Measurements from ENCODE around the gene NIM1K.
"Not testable (repeated sequence)": the region's sequence is repeated elsewhere in the genome, so short reads cannot be mapped to it uniquely, and the experiment has no call there.

The NIM1K gene

DNA sequence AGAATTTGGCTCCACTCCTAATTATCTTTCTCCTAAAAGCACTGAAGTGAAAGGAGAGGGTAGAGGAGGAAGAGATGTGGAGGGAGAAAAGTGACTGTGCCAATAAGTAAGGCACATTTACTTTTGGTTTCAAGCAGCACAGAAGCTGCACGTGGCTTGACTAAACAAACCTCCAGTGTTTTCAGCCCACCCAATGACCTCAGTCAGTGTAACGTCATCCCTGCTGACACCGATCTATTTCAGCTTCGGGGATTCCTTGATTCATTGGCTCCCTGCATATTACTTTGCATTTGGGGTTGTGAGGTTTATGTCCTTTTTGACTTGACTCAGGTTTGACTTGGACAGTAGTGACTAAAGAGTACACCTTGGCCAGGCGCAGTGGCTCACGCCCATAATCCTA is 35.6 kb upstream of the NIM1K start:
- DNase-seq, result no peak
- Histone ChIP-seq H3K27me3 (replicated peaks; ENCODE audit: control insufficient read depth, insufficient read depth, low read length, poor library complexity, severe bottlenecking) (no peaks in the 10 kb centered on the region), H3K4me1 (ENCODE audit: control insufficient read depth, insufficient read depth, low read length, poor library complexity, severe bottlenecking) (peaks cover 3% of the 10 kb centered on the region), H3K9me3 (ENCODE audit: control insufficient read depth, low read length) (no peaks in the 10 kb centered on the region), H3K4me3 (ENCODE audit: insufficient read depth, low read depth, low read length, poor library complexity, severe bottlenecking) (no peak overlapping the region), H3K27ac (ENCODE audit: insufficient read depth, low read length, poor library complexity, severe bottlenecking) (no peak overlapping the region), H3K36me3 (ENCODE audit: control insufficient read depth, insufficient read depth, low read length) (peaks cover 9% of the 10 kb centered on the region)

DNA sequence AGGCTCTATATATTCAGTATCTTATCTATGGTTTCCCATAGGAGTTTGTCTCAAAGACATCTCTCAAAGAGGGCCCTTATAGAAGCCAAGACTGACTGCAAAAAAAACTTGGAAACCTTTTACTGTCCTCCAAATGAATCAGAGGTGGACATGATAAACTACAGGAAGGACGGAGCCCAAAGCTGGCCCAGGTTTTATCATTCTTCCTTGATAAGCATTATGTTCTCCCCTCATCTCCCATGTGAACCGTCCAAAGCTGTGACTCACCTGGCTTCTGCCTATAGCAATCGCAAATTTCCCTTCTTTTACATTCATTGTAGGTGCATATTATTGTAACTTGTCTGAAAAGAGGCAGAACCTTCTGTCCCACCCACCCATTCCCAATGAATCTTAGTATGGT is 35.0 kb upstream of the NIM1K start:
- no peak overlapping the region for H3K4me3 ChIP-seq (ENCODE audit: insufficient read depth, low read depth, low read length, poor library complexity, severe bottlenecking)
- peaks cover 15% of the 10 kb centered on the region for H3K36me3 ChIP-seq (ENCODE audit: control insufficient read depth, insufficient read depth, low read length)
- H3K9me3 ChIP-seq (ENCODE audit: control insufficient read depth, low read length), result no peaks in the 10 kb centered on the region
- peaks cover 3% of the 10 kb centered on the region for H3K4me1 ChIP-seq (ENCODE audit: control insufficient read depth, insufficient read depth, low read length, poor library complexity, severe bottlenecking)
- no peak overlapping the region for H3K27ac ChIP-seq (ENCODE audit: insufficient read depth, low read length, poor library complexity, severe bottlenecking)
- no peaks in the 10 kb centered on the region for H3K27me3 ChIP-seq (replicated peaks; ENCODE audit: control insufficient read depth, insufficient read depth, low read length, poor library complexity, severe bottlenecking)
- no peak for DNase-seq

DNA sequence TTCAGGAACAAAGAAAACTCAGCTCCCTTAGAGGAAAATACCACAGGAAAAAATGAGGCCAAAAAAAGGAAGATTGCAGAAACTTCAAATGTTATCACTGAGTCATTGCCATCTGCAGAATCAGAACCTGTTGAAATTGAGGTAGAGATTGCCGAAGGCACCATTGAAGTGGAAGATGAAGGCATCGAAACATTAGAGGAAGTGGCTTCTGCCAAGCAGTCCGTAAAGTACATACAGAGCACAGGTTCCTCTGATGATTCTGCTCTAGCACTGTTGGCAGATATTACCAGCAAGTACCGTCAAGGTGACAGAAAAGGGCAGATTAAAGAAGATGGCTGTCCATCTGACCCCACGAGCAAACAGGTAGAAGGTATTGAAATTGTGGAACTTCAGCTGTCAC is 30.8 kb upstream of the NIM1K start:
- no peak for DNase-seq
- H3K27me3 ChIP-seq (replicated peaks; ENCODE audit: control insufficient read depth, insufficient read depth, low read length, poor library complexity, severe bottlenecking), result no peaks in the 10 kb centered on the region
- H3K9me3 ChIP-seq (ENCODE audit: control insufficient read depth, low read length), result no peaks in the 10 kb centered on the region
- H3K27ac ChIP-seq (ENCODE audit: insufficient read depth, low read length, poor library complexity, severe bottlenecking), result no peak overlapping the region
- no peak overlapping the region for H3K4me3 ChIP-seq (ENCODE audit: insufficient read depth, low read depth, low read length, poor library complexity, severe bottlenecking)
- H3K4me1 ChIP-seq (ENCODE audit: control insufficient read depth, insufficient read depth, low read length, poor library complexity, severe bottlenecking), result peaks cover 3% of the 10 kb centered on the region
- H3K36me3 ChIP-seq (ENCODE audit: control insufficient read depth, insufficient read depth, low read length), result peaks cover 14% of the 10 kb centered on the region

DNA sequence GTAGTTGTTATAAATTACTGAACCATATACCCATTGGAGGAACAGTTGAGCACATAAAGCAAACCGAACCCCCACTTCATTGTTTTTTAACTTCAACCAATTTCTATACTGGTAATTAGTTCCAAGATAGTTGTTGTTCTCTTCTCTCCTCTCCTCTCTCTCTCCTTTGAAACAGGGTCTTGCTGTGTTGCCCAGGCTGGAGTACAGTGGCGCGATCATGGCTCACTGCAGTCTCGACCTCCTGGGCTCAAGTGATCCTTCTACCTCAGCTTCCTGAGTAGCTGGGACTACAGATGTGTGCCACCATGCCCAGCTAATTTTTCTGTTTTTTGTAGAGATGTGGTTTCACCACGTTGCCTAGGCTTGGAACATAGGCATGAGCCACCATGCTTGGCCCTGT is 27.2 kb upstream of the NIM1K start:
- H3K4me1 ChIP-seq (ENCODE audit: control insufficient read depth, insufficient read depth, low read length, poor library complexity, severe bottlenecking); H3K27ac ChIP-seq (ENCODE audit: insufficient read depth, low read length, poor library complexity, severe bottlenecking); H3K27me3 ChIP-seq (replicated peaks; ENCODE audit: control insufficient read depth, insufficient read depth, low read length, poor library complexity, severe bottlenecking); H3K4me3 ChIP-seq (ENCODE audit: insufficient read depth, low read depth, low read length, poor library complexity, severe bottlenecking); DNase-seq; H3K9me3 ChIP-seq (ENCODE audit: control insufficient read depth, low read length): not testable (repeated sequence)
- H3K36me3 ChIP-seq (ENCODE audit: control insufficient read depth, insufficient read depth, low read length), result peaks cover 14% of the 10 kb centered on the region

DNA sequence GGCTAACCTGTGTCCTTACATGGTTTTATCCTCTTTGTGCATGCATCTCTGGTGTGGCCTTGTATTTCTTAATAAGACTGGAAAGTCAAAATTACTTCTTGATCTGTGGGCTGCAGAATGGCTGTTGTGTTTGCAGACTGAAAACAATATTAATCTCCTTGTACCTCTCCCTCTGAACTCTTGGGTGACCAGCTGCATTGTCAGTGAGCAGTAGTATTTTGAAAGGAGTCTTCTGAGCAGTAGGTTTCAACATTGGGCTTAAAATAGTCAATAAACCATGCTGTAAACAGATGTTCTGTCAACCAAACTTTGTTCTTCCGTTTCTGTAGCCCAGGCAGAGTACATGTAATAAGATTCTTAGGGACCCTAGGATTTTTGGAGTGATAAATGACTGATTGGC is 26.7 kb upstream of the NIM1K start:
- Histone ChIP-seq H3K4me3 (ENCODE audit: insufficient read depth, low read depth, low read length, poor library complexity, severe bottlenecking) (no peak overlapping the region), H3K9me3 (ENCODE audit: control insufficient read depth, low read length) (no peaks in the 10 kb centered on the region), H3K4me1 (ENCODE audit: control insufficient read depth, insufficient read depth, low read length, poor library complexity, severe bottlenecking) (peaks cover 3% of the 10 kb centered on the region), H3K36me3 (ENCODE audit: control insufficient read depth, insufficient read depth, low read length) (peaks cover 14% of the 10 kb centered on the region), H3K27ac (ENCODE audit: insufficient read depth, low read length, poor library complexity, severe bottlenecking) (no peak overlapping the region), H3K27me3 (replicated peaks; ENCODE audit: control insufficient read depth, insufficient read depth, low read length, poor library complexity, severe bottlenecking) (no peaks in the 10 kb centered on the region)
- no peak for DNase-seq

DNA sequence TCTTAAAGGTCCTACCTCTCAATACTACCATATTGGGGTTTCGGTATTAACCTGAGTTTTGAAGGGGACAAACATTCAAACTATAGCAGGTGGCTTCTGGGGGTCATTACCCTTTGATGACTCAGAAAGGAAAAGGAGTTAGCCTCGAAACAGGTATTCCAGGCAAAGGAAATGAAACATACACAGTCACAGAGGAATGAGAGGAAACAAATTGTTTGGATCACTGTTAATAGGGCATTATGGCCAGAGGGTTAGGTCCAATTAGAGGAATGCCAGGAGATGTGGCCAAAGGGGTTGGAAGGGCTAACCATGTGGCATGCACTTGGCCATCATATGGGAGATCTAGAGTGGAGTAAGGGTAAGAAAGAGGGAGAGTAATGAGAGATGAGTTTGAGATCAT is 23.9 kb upstream of the NIM1K start:
- H3K4me1 ChIP-seq (ENCODE audit: control insufficient read depth, insufficient read depth, low read length, poor library complexity, severe bottlenecking), result no peaks in the 10 kb centered on the region

DNA sequence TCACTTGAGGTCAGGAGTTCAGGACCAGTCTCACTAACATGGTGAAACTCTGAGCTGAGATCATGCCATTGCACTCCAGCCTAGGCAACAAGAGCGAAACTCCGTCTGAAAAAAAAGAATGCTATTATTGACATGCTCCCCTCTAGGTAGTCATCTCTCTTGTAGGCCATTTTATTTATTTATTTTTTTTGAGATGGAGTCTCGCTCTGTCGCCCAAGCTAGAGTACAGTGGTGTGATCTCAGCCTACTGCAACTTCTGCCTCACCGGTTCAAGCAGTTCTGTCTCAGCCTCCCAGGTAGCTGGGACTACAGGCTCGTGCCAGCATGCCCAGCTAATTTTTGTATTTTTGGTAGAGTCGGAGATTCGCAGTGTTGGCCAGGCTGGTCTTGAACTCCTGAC is 20.6 kb upstream of the NIM1K start:
- no peaks in the 10 kb centered on the region for H3K9me3 ChIP-seq (ENCODE audit: control insufficient read depth, low read length)
- no peaks in the 10 kb centered on the region for H3K4me1 ChIP-seq (ENCODE audit: control insufficient read depth, insufficient read depth, low read length, poor library complexity, severe bottlenecking)
- no peak overlapping the region for H3K4me3 ChIP-seq (ENCODE audit: insufficient read depth, low read depth, low read length, poor library complexity, severe bottlenecking)
- no peaks in the 10 kb centered on the region for H3K27me3 ChIP-seq (replicated peaks; ENCODE audit: control insufficient read depth, insufficient read depth, low read length, poor library complexity, severe bottlenecking)
- H3K27ac ChIP-seq (ENCODE audit: insufficient read depth, low read length, poor library complexity, severe bottlenecking), result no peak overlapping the region
- peaks cover 23% of the 10 kb centered on the region for H3K36me3 ChIP-seq (ENCODE audit: control insufficient read depth, insufficient read depth, low read length)
- DNase-seq, result no peak

More for the DNA sequence above, 23.9 kb upstream of the NIM1K start:
- H3K27ac ChIP-seq (ENCODE audit: insufficient read depth, low read length, poor library complexity, severe bottlenecking), result no peak overlapping the region
- no peaks in the 10 kb centered on the region for H3K27me3 ChIP-seq (replicated peaks; ENCODE audit: control insufficient read depth, insufficient read depth, low read length, poor library complexity, severe bottlenecking)
- H3K9me3 ChIP-seq (ENCODE audit: control insufficient read depth, low read length), result no peaks in the 10 kb centered on the region
- DNase-seq, result no peak
- H3K36me3 ChIP-seq (ENCODE audit: control insufficient read depth, insufficient read depth, low read length), result peaks cover 4% of the 10 kb centered on the region
- H3K4me3 ChIP-seq (ENCODE audit: insufficient read depth, low read depth, low read length, poor library complexity, severe bottlenecking), result no peak overlapping the region

DNA sequence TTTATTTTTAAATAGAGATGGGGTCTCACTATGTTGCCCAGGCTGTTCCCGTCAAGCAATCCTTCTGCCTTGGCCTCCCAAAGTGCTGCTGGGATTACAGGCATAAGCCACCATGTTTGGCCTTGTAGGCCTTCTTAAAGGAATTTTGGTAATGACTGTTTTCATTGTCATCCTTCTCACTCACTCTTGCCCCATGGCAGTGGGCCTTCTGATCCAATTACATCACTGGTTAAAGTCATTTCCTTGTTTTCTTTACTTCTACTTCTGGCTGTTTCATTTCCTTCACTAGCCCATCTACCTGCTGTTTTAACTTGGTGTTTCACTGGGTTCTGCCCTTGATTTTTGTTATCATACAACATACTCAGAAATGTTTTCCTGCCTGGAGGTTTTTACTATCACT is 20.1 kb upstream of the NIM1K start:
- H3K27ac ChIP-seq (ENCODE audit: insufficient read depth, low read length, poor library complexity, severe bottlenecking), result no peak overlapping the region
- H3K4me1 ChIP-seq (ENCODE audit: control insufficient read depth, insufficient read depth, low read length, poor library complexity, severe bottlenecking), result no peaks in the 10 kb centered on the region
- no peak for DNase-seq
- H3K9me3 ChIP-seq (ENCODE audit: control insufficient read depth, low read length), result no peaks in the 10 kb centered on the region
- no peaks in the 10 kb centered on the region for H3K27me3 ChIP-seq (replicated peaks; ENCODE audit: control insufficient read depth, insufficient read depth, low read length, poor library complexity, severe bottlenecking)
- peaks cover 23% of the 10 kb centered on the region for H3K36me3 ChIP-seq (ENCODE audit: control insufficient read depth, insufficient read depth, low read length)
- no peak overlapping the region for H3K4me3 ChIP-seq (ENCODE audit: insufficient read depth, low read depth, low read length, poor library complexity, severe bottlenecking)

DNA sequence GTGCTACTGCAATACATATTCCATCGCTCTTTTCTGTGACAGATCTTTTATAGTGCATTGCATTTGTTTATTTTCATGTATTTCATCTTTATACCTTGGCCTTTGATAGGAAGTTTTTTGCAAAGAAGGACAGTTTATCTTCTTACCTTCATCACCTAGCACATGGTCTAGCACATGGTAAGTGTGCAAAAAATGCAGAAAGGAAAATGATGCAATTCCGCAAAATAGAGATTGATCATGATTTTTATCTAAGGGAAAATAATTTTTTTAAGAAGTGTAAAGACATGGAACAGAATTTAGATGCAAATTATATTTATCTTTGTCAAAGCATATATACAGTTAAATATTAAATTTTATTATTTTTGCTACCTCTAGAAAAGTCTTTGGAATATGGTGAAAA is 19.2 kb upstream of the NIM1K start:
- Histone ChIP-seq H3K36me3 (ENCODE audit: control insufficient read depth, insufficient read depth, low read length) (peaks cover 26% of the 10 kb centered on the region), H3K4me1 (ENCODE audit: control insufficient read depth, insufficient read depth, low read length, poor library complexity, severe bottlenecking) (no peaks in the 10 kb centered on the region), H3K9me3 (ENCODE audit: control insufficient read depth, low read length) (no peaks in the 10 kb centered on the region), H3K27me3 (replicated peaks; ENCODE audit: control insufficient read depth, insufficient read depth, low read length, poor library complexity, severe bottlenecking) (no peaks in the 10 kb centered on the region), H3K4me3 (ENCODE audit: insufficient read depth, low read depth, low read length, poor library complexity, severe bottlenecking) (no peak overlapping the region), H3K27ac (ENCODE audit: insufficient read depth, low read length, poor library complexity, severe bottlenecking) (no peak overlapping the region)
- DNase-seq, result no peak

DNA sequence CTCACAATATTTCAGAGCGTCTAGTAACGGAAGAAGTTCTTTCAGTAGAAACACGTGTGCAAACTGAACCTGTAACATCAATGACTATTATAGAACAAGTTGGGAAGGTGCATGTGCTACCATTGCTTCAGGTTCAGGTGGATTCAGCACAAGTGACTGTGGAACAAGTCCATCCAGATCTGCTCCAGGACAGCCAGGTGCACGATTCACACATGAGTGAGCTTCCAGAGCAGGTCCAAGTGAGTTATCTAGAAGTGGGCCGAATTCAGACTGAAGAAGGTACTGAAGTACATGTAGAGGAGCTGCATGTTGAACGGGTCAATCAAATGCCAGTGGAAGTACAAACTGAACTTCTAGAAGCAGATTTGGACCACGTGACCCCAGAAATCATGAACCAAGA is 17.4 kb upstream of the NIM1K start:
- H3K27me3 ChIP-seq (replicated peaks; ENCODE audit: control insufficient read depth, insufficient read depth, low read length, poor library complexity, severe bottlenecking), result no peaks in the 10 kb centered on the region
- no peaks in the 10 kb centered on the region for H3K9me3 ChIP-seq (ENCODE audit: control insufficient read depth, low read length)
- no peak for DNase-seq
- H3K4me3 ChIP-seq (ENCODE audit: insufficient read depth, low read depth, low read length, poor library complexity, severe bottlenecking), result no peak overlapping the region
- peaks cover 26% of the 10 kb centered on the region for H3K36me3 ChIP-seq (ENCODE audit: control insufficient read depth, insufficient read depth, low read length)
- no peak overlapping the region for H3K27ac ChIP-seq (ENCODE audit: insufficient read depth, low read length, poor library complexity, severe bottlenecking)
- no peaks in the 10 kb centered on the region for H3K4me1 ChIP-seq (ENCODE audit: control insufficient read depth, insufficient read depth, low read length, poor library complexity, severe bottlenecking)

DNA sequence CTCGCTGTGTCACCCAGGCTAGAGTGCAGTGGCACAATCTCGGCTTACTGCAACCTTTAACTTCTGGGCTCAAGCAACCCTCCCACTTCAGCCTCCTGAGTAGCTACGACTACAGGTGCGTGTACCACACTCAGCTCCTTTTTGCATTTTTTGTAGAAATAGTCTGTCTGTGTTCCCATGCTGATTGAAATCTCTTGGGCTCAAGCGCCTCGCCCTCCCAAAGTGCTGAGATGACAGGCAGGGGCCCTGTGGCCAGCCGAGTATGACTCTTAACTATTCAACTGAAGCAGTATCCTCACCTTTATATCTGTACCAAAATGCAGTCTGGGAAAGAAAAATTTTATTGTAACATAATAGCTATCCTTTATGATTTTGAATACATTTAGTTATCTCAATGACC is 12.2 kb upstream of the NIM1K start:
- Histone ChIP-seq H3K4me1 (ENCODE audit: control insufficient read depth, insufficient read depth, low read length, poor library complexity, severe bottlenecking) (no peaks in the 10 kb centered on the region), H3K9me3 (ENCODE audit: control insufficient read depth, low read length) (no peaks in the 10 kb centered on the region), H3K4me3 (ENCODE audit: insufficient read depth, low read depth, low read length, poor library complexity, severe bottlenecking) (no peak overlapping the region), H3K27ac (ENCODE audit: insufficient read depth, low read length, poor library complexity, severe bottlenecking) (no peak overlapping the region), H3K27me3 (replicated peaks; ENCODE audit: control insufficient read depth, insufficient read depth, low read length, poor library complexity, severe bottlenecking) (no peaks in the 10 kb centered on the region), H3K36me3 (ENCODE audit: control insufficient read depth, insufficient read depth, low read length) (peaks cover 13% of the 10 kb centered on the region)
- no peak for DNase-seq
